GM12878 (cell line): ENCODE data around the gene CANT1.

ENCODE experiments used
- EP300 ChIP-seq, 2 experiments: fragments of 150-350 bp in 1 of 2; IDR thresholded peaks; 2 replicates each; pipeline ENCODE4 v1.6.1; 2011 to 2012; ENCODE audit warnings: low read depth in 2 of 2, low read length in 2 of 2, borderline replicate concordance in 1 of 2, improper control_type of control experiment in 1 of 2, inconsistent platforms in 1 of 2; ENCODE audit not compliant: control insufficient read depth in 1 of 2
- ESRRA ChIP-seq: IDR thresholded peaks from 2 replicates; pipeline ENCODE4 v1.6.1; 2012; ENCODE audit warnings: mild to moderate bottlenecking, low read length, improper control_type of control experiment
- FOS ChIP-seq: IDR thresholded peaks from 3 replicates; pipeline ENCODE4 v1.6.1; 2011; ENCODE audit warnings: borderline replicate concordance; ENCODE audit not compliant: insufficient read length; ENCODE audit errors: extremely low read depth
- POLR2AphosphoS5 ChIP-seq: IDR thresholded peaks from 2 replicates; pipeline ENCODE4 v1.6.1; 2011; ENCODE audit warnings: mild to moderate bottlenecking, low read length, inconsistent platforms
- YY1 ChIP-seq: IDR thresholded peaks from 2 replicates; pipeline ENCODE4 v1.6.1; 2011; ENCODE audit warnings: low read depth, mild to moderate bottlenecking, low read length
- ZNF622 ChIP-seq: fragments of 450-650 bp; IDR thresholded peaks from 2 replicates; pipeline ENCODE4 v1.6.1; 2017; ENCODE audit warnings: mild to moderate bottlenecking, inconsistent platforms
- TF ChIP-seq, protein P1 (sequence below), 3 experiments: IDR thresholded peaks in 2 of 3; conservative IDR thresholded peaks in 1 of 3; 2 replicates each; pipeline ENCODE4 v1.5.1; 2011; ENCODE audit warnings: low read depth in 3 of 3, low read length in 3 of 3, mild to moderate bottlenecking in 3 of 3, control low read depth in 2 of 3, moderate library complexity in 2 of 3, inconsistent platforms in 1 of 3, mixed read lengths in 1 of 3; ENCODE audit not compliant: control insufficient read depth in 2 of 3, insufficient read depth in 1 of 3; ENCODE audit errors: extremely low read depth in 1 of 3

DNA sequence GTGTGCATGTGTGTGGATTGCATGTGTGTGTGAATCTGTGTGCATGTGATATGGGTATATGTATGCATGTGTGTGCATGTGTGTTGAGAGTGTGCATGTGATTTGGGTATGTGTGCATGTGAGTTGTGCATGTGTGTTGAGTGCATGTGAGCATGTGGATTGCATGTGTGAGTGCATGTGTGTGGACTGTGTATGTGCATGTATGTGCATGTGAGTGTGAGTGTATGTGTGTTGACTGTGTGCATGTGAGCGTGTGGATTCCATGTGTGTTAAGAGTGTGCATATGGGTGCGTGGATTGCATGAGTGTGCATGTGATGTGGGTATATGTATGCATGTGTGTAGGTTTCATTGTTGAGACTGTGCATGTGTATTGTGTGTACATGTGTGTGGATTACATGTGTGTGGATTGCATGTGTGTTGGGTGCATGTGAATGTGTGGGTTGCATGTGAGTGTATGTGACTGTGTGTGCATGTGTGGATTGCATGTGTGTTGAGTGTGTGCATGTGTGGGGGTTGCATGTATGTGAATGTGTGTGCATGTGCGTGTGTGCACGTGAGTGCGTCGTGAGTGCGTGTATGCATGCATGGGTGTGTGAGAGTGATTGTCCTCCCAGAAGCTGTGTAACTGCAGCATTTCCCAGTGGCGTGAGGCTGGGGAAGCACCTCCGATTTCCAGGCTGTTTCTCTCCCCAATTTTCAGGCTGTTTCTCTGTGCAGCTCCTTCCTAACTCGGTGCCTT lies 33.8 kb upstream of the CANT1 start:
- TF ChIP-seq FOS (no peak), ESRRA (no peak), YY1 (no peak), POLR2AphosphoS5 (no peak), ZNF622 (no peak), EP300 (IDR thresholded peaks at IDR 0.05; ENCODE audit: borderline replicate concordance in 1 of 2, control insufficient read depth in 1 of 2, low read depth in 2 of 2, low read length in 2 of 2) (no peak)
- TF ChIP-seq, protein P1, sequence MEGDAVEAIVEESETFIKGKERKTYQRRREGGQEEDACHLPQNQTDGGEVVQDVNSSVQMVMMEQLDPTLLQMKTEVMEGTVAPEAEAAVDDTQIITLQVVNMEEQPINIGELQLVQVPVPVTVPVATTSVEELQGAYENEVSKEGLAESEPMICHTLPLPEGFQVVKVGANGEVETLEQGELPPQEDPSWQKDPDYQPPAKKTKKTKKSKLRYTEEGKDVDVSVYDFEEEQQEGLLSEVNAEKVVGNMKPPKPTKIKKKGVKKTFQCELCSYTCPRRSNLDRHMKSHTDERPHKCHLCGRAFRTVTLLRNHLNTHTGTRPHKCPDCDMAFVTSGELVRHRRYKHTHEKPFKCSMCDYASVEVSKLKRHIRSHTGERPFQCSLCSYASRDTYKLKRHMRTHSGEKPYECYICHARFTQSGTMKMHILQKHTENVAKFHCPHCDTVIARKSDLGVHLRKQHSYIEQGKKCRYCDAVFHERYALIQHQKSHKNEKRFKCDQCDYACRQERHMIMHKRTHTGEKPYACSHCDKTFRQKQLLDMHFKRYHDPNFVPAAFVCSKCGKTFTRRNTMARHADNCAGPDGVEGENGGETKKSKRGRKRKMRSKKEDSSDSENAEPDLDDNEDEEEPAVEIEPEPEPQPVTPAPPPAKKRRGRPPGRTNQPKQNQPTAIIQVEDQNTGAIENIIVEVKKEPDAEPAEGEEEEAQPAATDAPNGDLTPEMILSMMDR (IDR thresholded peaks at IDR 0.05 in 2 of 3, conservative IDR thresholded peaks at IDR 0.05 in 1 of 3; ENCODE audit: control insufficient read depth in 2 of 3, extremely low read depth in 1 of 3, insufficient read depth in 1 of 3, low read depth in 3 of 3, low read length in 3 of 3), result no peak
